K562 (cell line): ENCODE data around the gene DIP2C. TPM values are rescaled to one million over a fixed set of nuclear protein-coding genes. Genes with fewer than 3 reads are reported as not detected.

ENCODE experiments used
- ATAC-seq: fragments of 200-7000 bp; cut with Tn5 transposase; 3 replicates; pipeline ENCODE4 v1.9.1; 2020; ENCODE audit warnings: moderate library complexity
- BruUV-seq: library from RNA; stranded (reverse); fragments of 400-500 nt; replicated peaks from 2 replicates; lab custom pipeline; 2021; lab: Mats Ljungman, UMichigan
- CTCF ChIA-PET: fragments of 300-600 bp; formaldehyde crosslinking; extraction: SDS; loops from one replicate; lab custom pipeline; 2021; ENCODE audit warnings: low intra/inter-chr PET ratio; lab: Yijun Ruan, JAX
- POLR2A ChIA-PET: fragments of 300-600, 350-650 bp; sonication (Branson Sonifier 250); formaldehyde crosslinking; extraction: SDS; loops from one replicate; lab custom pipeline; 2021; ENCODE audit warnings: antibody characterized with exemption, inconsistent platforms; lab: Yijun Ruan, JAX
- DNase-seq, 4 experiments: peaks; one replicate each; pipeline versions ENCODE4 v3.0.0 to v3.0.0-alpha.2; 2011 to 2018; ENCODE audit warnings: low spot score in 3 of 4, mixed read lengths in 3 of 4; ENCODE audit errors: extremely low read depth in 1 of 4
- FAIRE-seq: peaks from 2 replicates; lab custom pipeline; 2011; peaks lifted over from hg19 to GRCh38; lab: Jason Lieb, UNC
- H2AFZ ChIP-seq: 2 replicates; pipeline ENCODE4 v1.6.0; 2011; ENCODE audit warnings: low read depth, low read length, control low read depth, inconsistent platforms
- H3K27ac ChIP-seq: fragments of 200-600 bp; 3 replicates; pipeline ENCODE4 v1.8.0; 2011; ENCODE audit warnings: low read depth, mild to moderate bottlenecking, control low read depth, inconsistent platforms, low read length, moderate library complexity, mixed read lengths; ENCODE audit errors: extremely low read depth
- H3K27me3 ChIP-seq, 2 experiments: fragments of 300-600 bp in 1 of 2; 2 replicates in 1 of 2; 3 replicates in 1 of 2; pipeline versions ENCODE4 v1.6.0 to v1.8.0; 2011; ENCODE audit warnings: inconsistent platforms in 2 of 2, low read length in 2 of 2, mild to moderate bottlenecking in 1 of 2, mixed read lengths in 1 of 2, moderate library complexity in 1 of 2; ENCODE audit not compliant: control insufficient read depth in 2 of 2, insufficient read depth in 2 of 2
- H3K36me3 ChIP-seq: fragments of 300-600 bp; 3 replicates; pipeline ENCODE4 v1.8.0; 2011; ENCODE audit warnings: mild to moderate bottlenecking, low read length, inconsistent platforms; ENCODE audit not compliant: control insufficient read depth, insufficient read depth
- H3K4me1 ChIP-seq, 2 experiments: fragments of 200-600 bp in 1 of 2; replicated peaks in 1 of 2; 2 replicates in 1 of 2; 3 replicates in 1 of 2; pipeline versions ENCODE4 v1.5.1 to v1.8.0; 2011; ENCODE audit warnings: inconsistent platforms in 2 of 2, low read length in 2 of 2, mild to moderate bottlenecking in 1 of 2, mixed read lengths in 1 of 2, moderate library complexity in 1 of 2; ENCODE audit not compliant: control insufficient read depth in 2 of 2, insufficient read depth in 2 of 2
- H3K4me2 ChIP-seq: 2 replicates; pipeline ENCODE4 v1.6.1; 2011; ENCODE audit warnings: low read length, control low read depth, inconsistent platforms, mixed read lengths; ENCODE audit not compliant: insufficient read depth
- H3K4me3 ChIP-seq: fragments of 200-600 bp; sonication (generic), shearing (Covaris generic); 2 replicates; pipeline ENCODE4 v1.5.1; 2016; ENCODE audit warnings: control low read depth, inconsistent platforms
- H3K79me2 ChIP-seq: fragments of 200-600 bp; 3 replicates; pipeline ENCODE4 v1.8.0; 2011; ENCODE audit warnings: low read length, inconsistent platforms; ENCODE audit not compliant: control insufficient read depth, insufficient read depth
- H3K9ac ChIP-seq, 2 experiments: 2 replicates each; pipeline versions ENCODE4 v1.6.0 to v1.6.1; 2011; ENCODE audit warnings: low read depth in 2 of 2, low read length in 2 of 2, control low read depth in 1 of 2, inconsistent platforms in 1 of 2, mild to moderate bottlenecking in 1 of 2, mixed read lengths in 1 of 2; ENCODE audit not compliant: insufficient read depth in 1 of 2
- H3K9me1 ChIP-seq: one replicate; pipeline ENCODE4 v1.6.0; 2011; ENCODE audit warnings: inconsistent platforms, mild to moderate bottlenecking, low read length, moderate library complexity; ENCODE audit not compliant: control insufficient read depth, insufficient read depth
- H3K9me3 ChIP-seq: replicated peaks from 2 replicates; pipeline ENCODE4 v1.5.1; 2011; ENCODE audit warnings: low read depth, low read length, inconsistent platforms; ENCODE audit not compliant: control insufficient read depth, insufficient read depth
- H4K20me1 ChIP-seq: replicated peaks from 2 replicates; pipeline ENCODE4 v1.6.1; 2011; ENCODE audit warnings: low read length, inconsistent platforms, mixed read lengths; ENCODE audit not compliant: control insufficient read depth, insufficient read depth
- AFF4 ChIP-seq: sonication (generic); formaldehyde crosslinking; IDR thresholded peaks from 2 replicates; pipeline ENCODE4 v1.8.0; 2023; ENCODE audit warnings: mild to moderate bottlenecking, missing genetic modification reagents
- BCLAF1 ChIP-seq, 2 experiments: fragments of 450-650 bp in 1 of 2; IDR thresholded peaks; 2 replicates each; pipeline ENCODE4 v1.6.1; 2011 to 2017; ENCODE audit warnings: low read depth in 2 of 2, antibody characterized with exemption in 1 of 2, borderline replicate concordance in 1 of 2, low read length in 1 of 2, mild to moderate bottlenecking in 1 of 2, mixed read lengths in 1 of 2; ENCODE audit not compliant: control insufficient read depth in 1 of 2
- FOXO4 ChIP-seq: fragments of 450-650 bp; formaldehyde crosslinking; IDR thresholded peaks from 2 replicates; pipeline ENCODE4 v1.4.0; 2020; ENCODE audit warnings: mild to moderate bottlenecking, moderate library complexity
- RBM25 ChIP-seq: fragments of 200-400 bp; formaldehyde crosslinking; IDR thresholded peaks from 2 replicates; pipeline ENCODE4 v1.6.1; 2018; ENCODE audit warnings: low read length, low read depth, moderate library complexity; ENCODE audit not compliant: severe bottlenecking
- ZNF609 ChIP-seq: sonication (generic); formaldehyde crosslinking; IDR thresholded peaks from 2 replicates; pipeline ENCODE4 v1.8.1; 2023; ENCODE audit warnings: missing genetic modification reagents, mild to moderate bottlenecking, borderline replicate concordance
- WGBS: fragments of 100-300 bp; shearing (Covaris generic); methylation state at CpG from one replicate; pipeline ENCODE4 v1.1.6; 2016; ENCODE audit warnings: low coverage, mixed read lengths; ENCODE audit not compliant: insufficient coverage; ENCODE audit errors: missing lambda C conversion rate; 5-methylcytosine and 5-hydroxymethylcytosine counted together
- in situ Hi-C: fragments of 300-500 bp; cut with MboI; formaldehyde crosslinking; loops from 4 replicates; pipeline ENCODE4 v1.15.0; 2018; ENCODE audit warnings: inconsistent platforms, mixed read lengths
- intact Hi-C: fragments of 100-400 bp; cut with micrococcal nuclease; formaldehyde crosslinking; loops from 2 replicates; pipeline ENCODE4 v1.14.2; 2022
- polyA plus RNA-seq, 8 experiments: library from polyadenylated mRNA; depleted of rRNA in 4 of 8; stranded (reverse) in 5 of 8; unstranded in 3 of 8; fragments of >200 nt; fragmentation: Nextera tagmentation in 2 of 8; fragmentation: Illumina TruSeq in 1 of 8; extraction: Ambion mirVana in 2 of 8; extraction: Trizol in 1 of 8; gene quantifications; 2 replicates each; pipeline versions ENCODE4 v1.2.1 to v1.2.3, GENCODE V29; 2011 to 2014; ENCODE audit warnings: inconsistent platforms in 1 of 8, missing spikeins in 1 of 8
- total RNA-seq, 7 experiments: library from RNA; depleted of rRNA in 6 of 7; stranded (reverse); fragments of >200 nt in 6 of 7; fragmentation: Illumina TruSeq in 2 of 7; extraction: Trizol in 2 of 7; gene quantifications; 2 replicates each; pipeline versions ENCODE4 v1.2.1 to v1.2.3, GENCODE V29; 2011 to 2021; ENCODE audit warnings: low replicate concordance in 1 of 7

The DIP2C gene
- total and polyA plus RNA-seq, 9 of the 15 experiments (the other 6 are each of a cell fraction or from before 2014, with no cell fraction given), result 0.01 TPM; not detected in 8

GRCh38 chr10:716821-717220 is 27.4 kb upstream of the DIP2C start (continued):
- TF ChIP-seq AFF4 (CRISPR knock-in tag) (no peak), FOXO4 (CRISPR knock-in tag) (no peak)

- 0% methylated on average over 3 of the region's 3 CpGs for WGBS
- CTCF ChIA-PET, result no interaction called here
- TF ChIP-seq ZNF609 (CRISPR knock-in tag) (no peak), BCLAF1 (IDR thresholded peaks at IDR 0.05; ENCODE audit: borderline replicate concordance in 1 of 2, control insufficient read depth in 1 of 2, low read depth in 2 of 2, low read length in 1 of 2) (no peak), RBM25 (peak; percentile 24)
Measured at GRCh38 chr10:714214-714613, 24.7 kb upstream of the DIP2C start.

More at GRCh38 chr10:714214-714613, 24.7 kb upstream of the DIP2C start:
- no peak overlapping the region for H3K9ac ChIP-seq
- no peak overlapping the region for H3K4me3 ChIP-seq
- ATAC-seq (no peak), FAIRE-seq (no peak), DNase-seq (no peak)
- H4K20me1 ChIP-seq, result no peaks in the 10 kb centered on the region
- intact Hi-C loops, result no loop called here
- no TSS peak for BruUV-seq
- no peaks in the 10 kb centered on the region for H3K79me2 ChIP-seq
- no peak overlapping the region for H3K27ac ChIP-seq
- H3K4me2 ChIP-seq, result no peak overlapping the region
- no peak overlapping the region for H2AFZ ChIP-seq
- H3K27me3 ChIP-seq, result peaks cover 0 to 4% of the 10 kb centered on the region in 2 experiments; a peak in 2 of 5 replicates
- POLR2A ChIA-PET, result no interaction called here
- no peaks in the 10 kb centered on the region for H3K4me1 ChIP-seq
- in situ Hi-C loops, result no loop called here
- no peaks in the 10 kb centered on the region for H3K9me3 ChIP-seq
- no peaks in the 10 kb centered on the region for H3K9me1 ChIP-seq
- H3K36me3 ChIP-seq, result no peaks in the 10 kb centered on the region
